Glomerular visceral epithelial cell (primary cell): ENCODE data around the gene HEBP2.
A peak's percentile ranks its signal among the peaks of the same experiment; 100 is the strongest.

Source experiments
- DNase-seq: peaks from one replicate; pipeline ENCODE4 v3.0.0-alpha.2; 2016; ENCODE audit errors: extremely low spot score

Gene HEBP2

GRCh38 chr6:138454981-138455706 lies 51.1 kb downstream of the HEBP2 start:
- peak; percentile 12 for DNase-seq

GRCh38 chr6:138455746-138456400 lies 51.9 kb downstream of the HEBP2 start:
- DNase-seq: peak; percentile 35

DNA sequence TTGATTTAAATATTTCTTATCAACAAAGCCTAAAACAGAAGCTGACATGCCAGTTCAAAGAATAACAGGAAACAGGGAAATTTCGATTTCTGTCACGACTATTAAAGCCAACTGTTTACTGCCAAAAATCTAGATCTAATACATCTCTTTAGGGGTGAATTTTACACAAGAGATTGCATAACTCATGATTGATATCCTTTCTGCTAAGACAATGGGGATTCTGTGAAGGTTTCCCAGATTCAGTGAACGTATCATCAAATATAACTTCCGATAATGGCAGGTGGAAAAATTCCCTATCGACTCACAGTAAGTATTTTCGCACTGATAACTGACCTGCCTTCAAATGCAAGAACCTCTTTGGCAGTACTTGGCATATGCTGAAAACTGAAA lies 52.4 kb downstream of the HEBP2 start:
- no peak for DNase-seq

DNA sequence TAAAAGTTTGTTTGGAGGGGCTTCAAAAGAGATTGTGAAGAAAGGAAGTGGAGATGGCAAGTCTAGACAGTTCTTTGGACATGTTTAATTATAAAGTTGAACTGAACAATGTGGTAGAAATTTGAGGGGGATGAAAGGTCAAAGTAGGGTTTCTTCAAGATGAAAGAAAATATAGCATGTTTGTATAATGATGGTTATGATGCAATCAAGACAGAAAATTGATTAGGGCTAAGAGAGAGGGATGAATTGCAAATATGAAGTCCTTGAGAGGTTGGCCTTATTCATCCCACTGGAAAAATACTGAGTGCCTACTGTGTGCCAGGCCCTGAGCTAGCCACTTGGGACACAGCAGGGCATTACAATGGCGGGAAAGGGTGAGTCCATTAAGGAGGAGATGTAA lies 57.6 kb downstream of the HEBP2 start:
- DNase-seq: no peak

DNA sequence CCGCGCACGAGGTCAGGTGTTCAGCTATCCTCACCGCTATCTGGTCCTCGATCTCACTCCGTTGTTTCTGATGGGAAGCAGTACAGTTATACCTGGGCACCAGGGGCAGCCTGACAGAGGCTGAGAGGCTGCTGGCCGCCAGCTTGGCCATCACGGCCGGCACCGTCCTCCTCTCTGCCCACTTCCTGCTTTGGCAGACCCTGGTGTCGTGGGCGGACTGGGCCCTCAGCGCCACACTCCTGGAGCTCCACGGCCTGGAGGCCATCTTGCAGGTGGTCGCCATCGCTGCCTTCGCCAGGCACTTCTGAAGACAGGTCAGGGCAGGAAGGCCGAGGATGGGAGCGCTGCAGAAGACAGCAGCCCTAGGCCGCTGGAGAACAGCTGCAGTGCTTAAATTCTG lies 60.1 kb downstream of the HEBP2 start:
- no peak for DNase-seq

- DNase-seq: peak; percentile 88
Measured at GRCh38 chr6:138465007-138465645, 61.1 kb downstream of the HEBP2 start.

DNA sequence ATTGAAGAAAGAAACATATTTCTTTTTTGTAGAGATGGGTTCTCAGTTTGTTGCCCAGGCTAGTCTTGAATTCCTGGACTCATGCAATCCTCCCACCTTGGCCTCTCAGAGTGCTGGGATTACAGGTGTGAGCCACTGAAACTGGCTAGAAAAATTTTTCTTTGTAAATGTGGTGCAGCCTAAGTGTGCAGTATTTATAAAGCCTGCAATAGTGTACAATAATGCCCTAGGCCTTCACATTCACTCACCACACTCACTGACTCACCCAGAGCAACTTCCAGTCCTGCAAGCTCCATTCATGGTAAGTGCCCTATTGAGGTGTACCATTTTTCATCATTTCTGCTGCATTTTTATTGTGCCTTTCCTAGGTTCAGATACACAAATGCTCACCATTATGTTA lies 63.9 kb downstream of the HEBP2 start:
- DNase-seq: no peak

DNA sequence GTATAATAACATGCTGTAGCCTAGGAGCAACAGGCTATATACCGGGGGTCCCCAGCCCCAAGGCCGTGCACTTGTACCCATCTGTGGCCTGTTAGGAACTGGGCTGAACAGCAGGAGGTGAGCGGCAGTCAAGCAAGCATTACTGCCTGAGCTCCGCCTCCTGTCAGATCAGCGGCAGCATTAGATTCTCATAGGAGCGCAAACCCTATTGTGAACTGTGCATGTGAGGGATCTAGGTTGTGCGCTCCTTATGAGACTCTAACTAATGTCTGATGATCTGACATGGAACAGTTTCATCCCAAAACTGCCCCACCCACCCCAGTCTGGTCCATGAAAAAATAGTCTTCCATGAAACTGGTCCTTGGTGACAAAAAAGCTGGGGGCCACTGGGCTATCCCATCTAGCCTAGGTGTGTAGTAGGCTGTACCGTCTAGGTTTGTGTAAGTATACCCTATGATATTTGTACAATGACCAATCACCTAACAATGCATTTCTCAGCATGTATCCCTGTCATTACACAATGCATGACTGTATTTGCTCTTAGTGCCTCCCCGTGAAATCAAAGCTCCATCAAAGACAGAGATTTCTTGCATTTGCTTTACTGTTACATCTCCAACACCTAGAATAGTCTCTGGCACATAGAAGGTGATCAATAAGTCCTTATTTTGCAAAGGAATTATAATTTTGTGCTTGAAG lies 64.4 kb downstream of the HEBP2 start:
- DNase-seq: peak; percentile 12
